ENCODE results near the gene CNBP. TPM values are rescaled to one million over a fixed set of nuclear protein-coding genes. Genes with fewer than 3 reads are reported as not detected.

Gene CNBP
- total and polyA plus RNA-seq, 9 of the 15 experiments (the other 6 are each of a cell fraction or from before 2014, with no cell fraction given) = 284 to 717 (median 412) TPM

DNA sequence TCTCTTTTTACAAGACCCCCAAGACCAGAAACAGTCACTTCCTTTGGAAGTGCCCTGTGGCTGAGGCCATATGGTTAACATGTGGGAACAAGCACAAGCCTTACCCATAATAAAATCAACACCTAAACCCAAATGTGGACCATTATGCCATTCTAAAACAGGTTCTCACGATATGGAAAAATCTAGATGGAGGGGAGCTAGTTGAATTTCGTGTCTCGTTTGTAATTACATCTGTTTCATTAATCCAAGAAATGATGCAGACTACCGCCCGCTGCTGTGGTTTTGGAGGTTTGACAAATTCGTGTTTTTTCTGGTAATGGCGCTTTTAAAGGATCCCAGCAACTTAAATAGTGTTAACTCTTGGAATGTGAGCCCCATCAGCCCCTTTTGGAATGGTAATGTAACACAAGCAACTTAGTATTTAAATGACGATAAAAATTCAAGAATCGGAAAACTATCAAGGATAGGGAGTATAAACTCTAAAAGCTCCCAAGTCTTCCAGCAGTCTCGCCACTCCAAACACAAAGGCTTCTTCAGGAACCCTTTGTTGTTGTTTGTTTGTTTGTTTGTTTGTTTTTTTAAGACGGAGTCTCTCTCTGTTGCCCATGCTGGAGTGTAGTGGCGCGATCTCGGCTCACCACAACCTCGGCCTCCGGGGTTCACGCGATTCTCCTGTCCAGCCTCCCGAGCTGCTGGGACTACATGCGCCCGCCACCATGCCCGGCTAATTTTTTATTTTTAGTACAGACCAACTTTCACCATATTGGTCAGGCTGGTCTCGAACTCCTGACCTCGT is 1.1 kb downstream of the CNBP start (continued):
- no peak for TF ChIP-seq GABPA (tag; conservative IDR thresholded peaks at IDR 0.05; ENCODE audit: low read depth)
- peak; percentile 26 for TF ChIP-seq KDM5B (IDR thresholded peaks at IDR 0.05; ENCODE audit: insufficient replicate concordance, low read depth, low read length)
- no peak for TF ChIP-seq FOXM1 (IDR thresholded peaks at IDR 0.05; ENCODE audit: low read depth)
- TF ChIP-seq FOXM1 (CRISPR knock-in tag; IDR thresholded peaks at IDR 0.05; ENCODE audit: low read depth) = no peak
- TF ChIP-seq, protein P1, sequence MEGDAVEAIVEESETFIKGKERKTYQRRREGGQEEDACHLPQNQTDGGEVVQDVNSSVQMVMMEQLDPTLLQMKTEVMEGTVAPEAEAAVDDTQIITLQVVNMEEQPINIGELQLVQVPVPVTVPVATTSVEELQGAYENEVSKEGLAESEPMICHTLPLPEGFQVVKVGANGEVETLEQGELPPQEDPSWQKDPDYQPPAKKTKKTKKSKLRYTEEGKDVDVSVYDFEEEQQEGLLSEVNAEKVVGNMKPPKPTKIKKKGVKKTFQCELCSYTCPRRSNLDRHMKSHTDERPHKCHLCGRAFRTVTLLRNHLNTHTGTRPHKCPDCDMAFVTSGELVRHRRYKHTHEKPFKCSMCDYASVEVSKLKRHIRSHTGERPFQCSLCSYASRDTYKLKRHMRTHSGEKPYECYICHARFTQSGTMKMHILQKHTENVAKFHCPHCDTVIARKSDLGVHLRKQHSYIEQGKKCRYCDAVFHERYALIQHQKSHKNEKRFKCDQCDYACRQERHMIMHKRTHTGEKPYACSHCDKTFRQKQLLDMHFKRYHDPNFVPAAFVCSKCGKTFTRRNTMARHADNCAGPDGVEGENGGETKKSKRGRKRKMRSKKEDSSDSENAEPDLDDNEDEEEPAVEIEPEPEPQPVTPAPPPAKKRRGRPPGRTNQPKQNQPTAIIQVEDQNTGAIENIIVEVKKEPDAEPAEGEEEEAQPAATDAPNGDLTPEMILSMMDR (IDR thresholded peaks at IDR 0.05 in 2 of 3, conservative IDR thresholded peaks at IDR 0.05 in 1 of 3; ENCODE audit: insufficient read depth in 2 of 3, low read depth in 1 of 3, low read length in 3 of 3) = no peak
- TF ChIP-seq SAFB (IDR thresholded peaks at IDR 0.05; ENCODE audit: borderline replicate concordance, low read depth, low read length) = no peak
- no peak for TF ChIP-seq PHB (CRISPR knock-in tag; IDR thresholded peaks at IDR 0.05)
- TF ChIP-seq TARDBP (IDR thresholded peaks at IDR 0.05) = no peak
- TF ChIP-seq NR4A1 (CRISPR knock-in tag; IDR thresholded peaks at IDR 0.05) = no peak
- TF ChIP-seq NR4A1 (tag; IDR thresholded peaks at IDR 0.05) = no peak
- no peak for TF ChIP-seq ZNF644 (tag; IDR thresholded peaks at IDR 0.05; ENCODE audit: low read depth)
- TF ChIP-seq PML (IDR thresholded peaks at IDR 0.05; ENCODE audit: low read length) = no peak
- TF ChIP-seq ZNF143 (CRISPR knock-in tag; IDR thresholded peaks at IDR 0.05) = no peak
- no peak for TF ChIP-seq ZNF140 (CRISPR knock-in tag; IDR thresholded peaks at IDR 0.05)
- peak in 1 of 2 experiments; percentile 43; a peak in 1 of 4 replicates for TF ChIP-seq SIN3A (IDR thresholded peaks at IDR 0.05; ENCODE audit: borderline replicate concordance in 2 of 2, control insufficient read depth in 1 of 2, low read depth in 2 of 2, low read length in 2 of 2)
- TF ChIP-seq FIP1L1 (IDR thresholded peaks at IDR 0.05; ENCODE audit: low read depth, low read length, poor library complexity, severe bottlenecking) = no peak
- TF ChIP-seq CBX1 (IDR thresholded peaks at IDR 0.05; ENCODE audit: low read depth) = no peak

Data from K562 (cell line).